Endothelial cell of umbilical vein (primary cell): ENCODE measurements around the gene SLC19A1. TPM values are rescaled to one million over a fixed set of nuclear protein-coding genes. Genes with fewer than 3 reads are reported as not detected.

ENCODE experiments used
- BruUV-seq: library from RNA; stranded (reverse); fragments of 400-500 nt; replicated peaks from 2 replicates; lab custom pipeline; 2021; lab: Mats Ljungman, UMichigan
- CTCF ChIA-PET: fragments of 300-600, 350-600 bp; sonication (Branson Sonifier 250); formaldehyde crosslinking; loops from one replicate; lab custom pipeline; 2021; ENCODE audit warnings: antibody characterized with exemption, inconsistent platforms; lab: Charles Lee
- POLR2A ChIA-PET: fragments of 300-600, 350-600 bp; sonication (Branson Sonifier 250); formaldehyde crosslinking; loops from one replicate; lab custom pipeline; 2021; ENCODE audit warnings: antibody characterized with exemption, inconsistent platforms; lab: Charles Lee
- DNase-seq: peaks from one replicate; pipeline ENCODE4 v3.0.0-alpha.2; 2011; ENCODE audit warnings: low read depth, low spot score
- FAIRE-seq: peaks from 2 replicates; lab custom pipeline; 2011; peaks lifted over from hg19 to GRCh38; lab: Jason Lieb, UNC
- H2AFZ ChIP-seq: 2 replicates; pipeline ENCODE4 v1.6.0; 2012; ENCODE audit warnings: low read depth, low read length, control low read depth, inconsistent platforms
- H3K27ac ChIP-seq: 2 replicates; pipeline ENCODE4 v1.5.1; 2011; ENCODE audit warnings: low read depth, mild to moderate bottlenecking, control low read depth, low read length, moderate library complexity; ENCODE audit not compliant: insufficient read depth
- H3K27me3 ChIP-seq, 2 experiments: 2 replicates each; pipeline versions ENCODE4 v1.6.0 to v1.6.1; 2011; ENCODE audit warnings: low read length in 2 of 2, mixed read lengths in 1 of 2; ENCODE audit not compliant: control insufficient read depth in 2 of 2, insufficient read depth in 2 of 2
- H3K36me3 ChIP-seq, 2 experiments: 2 replicates in 1 of 2; 3 replicates in 1 of 2; pipeline ENCODE4 v1.5.1; 2011; ENCODE audit warnings: low read length in 2 of 2, mild to moderate bottlenecking in 1 of 2, moderate library complexity in 1 of 2; ENCODE audit not compliant: control insufficient read depth in 2 of 2, insufficient read depth in 2 of 2; ENCODE audit errors: extremely low read depth in 1 of 2
- H3K4me1 ChIP-seq: 3 replicates; pipeline ENCODE4 v1.5.1; 2011; ENCODE audit warnings: mild to moderate bottlenecking, low read length; ENCODE audit not compliant: control insufficient read depth, insufficient read depth; ENCODE audit errors: extremely low read depth
- H3K4me2 ChIP-seq: 2 replicates; pipeline ENCODE4 v1.6.1; 2011; ENCODE audit warnings: low read length, control low read depth, mixed read lengths; ENCODE audit not compliant: insufficient read depth
- H3K4me3 ChIP-seq, 3 experiments: fragments of 200-600 bp in 1 of 3; sonication (generic), shearing (Covaris generic) in 1 of 3; replicated peaks in 1 of 3; 2 replicates each; pipeline ENCODE4 v1.5.1; 2011 to 2016; ENCODE audit warnings: control low read depth in 3 of 3, low read length in 3 of 3, mild to moderate bottlenecking in 2 of 3, inconsistent platforms in 1 of 3, low read depth in 1 of 3, moderate library complexity in 1 of 3; ENCODE audit not compliant: insufficient read depth in 1 of 3
- H3K79me2 ChIP-seq: 2 replicates; pipeline ENCODE4 v1.6.0; 2012; ENCODE audit warnings: low read length, inconsistent platforms; ENCODE audit not compliant: control insufficient read depth, insufficient read depth
- H3K9ac ChIP-seq: replicated peaks from 2 replicates; pipeline ENCODE3; 2011; ENCODE audit warnings: low read length, control low read depth; ENCODE audit not compliant: insufficient read depth; ENCODE audit errors: extremely low read depth
- H3K9me1 ChIP-seq: replicated peaks from 3 replicates; pipeline ENCODE4 v1.6.0; 2011; ENCODE audit warnings: mild to moderate bottlenecking, low read length; ENCODE audit not compliant: control insufficient read depth, insufficient read depth; ENCODE audit errors: extremely low read depth
- H3K9me3 ChIP-seq: replicated peaks from 2 replicates; pipeline ENCODE4 v1.5.1; 2012; ENCODE audit warnings: low read length, inconsistent platforms; ENCODE audit not compliant: control insufficient read depth, insufficient read depth
- H4K20me1 ChIP-seq: replicated peaks from 2 replicates; pipeline ENCODE3; 2011; ENCODE audit warnings: mild to moderate bottlenecking, low read length; ENCODE audit not compliant: control insufficient read depth, insufficient read depth; ENCODE audit errors: extremely low read depth
- CTCF ChIP-seq, 2 donors: IDR thresholded peaks; 1 replicate in 1 of 2; 2 replicates in 1 of 2; pipeline ENCODE4 v1.5.1; 2011; ENCODE audit warnings: low read length in 2 of 2, mild to moderate bottlenecking in 2 of 2, moderate library complexity in 2 of 2, control low read depth in 1 of 2, inconsistent platforms in 1 of 2, low read depth in 1 of 2; ENCODE audit not compliant: insufficient read depth in 1 of 2; ENCODE audit errors: extremely low read depth in 1 of 2
- EZH2 ChIP-seq: IDR thresholded peaks from 2 replicates; pipeline ENCODE4 v1.6.1; 2012; ENCODE audit warnings: borderline replicate concordance, low read depth, mild to moderate bottlenecking, moderate library complexity, low read length, inconsistent platforms; ENCODE audit not compliant: severe bottlenecking
- FOS ChIP-seq: IDR thresholded peaks from 2 replicates; pipeline ENCODE4 v1.6.1; 2011; ENCODE audit warnings: mild to moderate bottlenecking, low read length, moderate library complexity, borderline replicate concordance; ENCODE audit not compliant: insufficient read depth
- GATA2 ChIP-seq: IDR thresholded peaks from 2 replicates; pipeline ENCODE4 v1.7.0; 2011; ENCODE audit warnings: low read depth, mild to moderate bottlenecking, moderate library complexity, mixed read lengths, low read length; ENCODE audit not compliant: insufficient read length, insufficient read depth
- JUN ChIP-seq: IDR thresholded peaks from 2 replicates; pipeline ENCODE4 v1.6.1; 2011; ENCODE audit warnings: borderline replicate concordance, low read depth; ENCODE audit not compliant: insufficient read length, insufficient read depth
- MAX ChIP-seq: IDR thresholded peaks from 2 replicates; pipeline ENCODE4 v1.6.1; 2011; ENCODE audit not compliant: insufficient read depth, insufficient read length
- MYC ChIP-seq: IDR thresholded peaks from one replicate; pipeline ENCODE4 v1.6.1; 2011; ENCODE audit warnings: mild to moderate bottlenecking, low read depth, low read length
- POLR2A ChIP-seq: IDR thresholded peaks from 2 replicates; pipeline ENCODE4 v1.6.1; 2012; ENCODE audit warnings: low read depth, mild to moderate bottlenecking, control low read depth, low read length
- POLR2AphosphoS5 ChIP-seq: IDR thresholded peaks from 2 replicates; pipeline ENCODE4 v1.6.1; 2012; ENCODE audit warnings: low read depth, mild to moderate bottlenecking, control low read depth, low read length, moderate library complexity; ENCODE audit not compliant: insufficient read depth
- dilution Hi-C: fragments of 300-500 bp; cut with MboI; formaldehyde crosslinking; loops from one replicate; pipeline ENCODE4 v1.15.0; 2019; ENCODE audit warnings: low sequenced_read_pairs; ENCODE audit not compliant: extremely low pct_ligation_motif_present
- intact Hi-C: fragments of 100-400 bp; cut with micrococcal nuclease; formaldehyde crosslinking; loops from one replicate; pipeline ENCODE4 v1.10.0; 2022
- polyA plus RNA-seq, 4 experiments: library from polyadenylated mRNA; depleted of rRNA in 3 of 4; stranded (reverse) in 3 of 4; unstranded in 1 of 4; fragments of >200 nt; gene quantifications; 2 replicates each; pipeline versions ENCODE4 v1.2.1 to v1.2.3, GENCODE V29; 2011 to 2012; ENCODE audit warnings: missing spikeins in 1 of 4
- total RNA-seq: library from RNA; stranded (reverse); gene quantifications from 2 replicates; pipeline ENCODE4 v1.2.3, GENCODE V29; 2021

Gene SLC19A1
- total and polyA plus RNA-seq, 2 donors (not counting 3 experiments of a cell fraction or from before 2014, with no cell fraction given) = 36.3 to 54.6 TPM

GRCh38 chr21:45544449-45545235 lies 2.4 kb upstream of the SLC19A1 start:
- Histone ChIP-seq H3K4me1 (peaks cover 9% of the 10 kb centered on the region), H4K20me1 (no peaks in the 10 kb centered on the region), H2AFZ (no peak overlapping the region), H3K9me1 (no peaks in the 10 kb centered on the region), H3K9me3 (no peaks in the 10 kb centered on the region), H3K79me2 (peaks cover 21% of the 10 kb centered on the region), H3K4me3 (no peak overlapping the region), H3K27me3 (no peaks in the 10 kb centered on the region), H3K36me3 (no peaks in the 10 kb centered on the region), H3K27ac (no peak overlapping the region), H3K9ac (no peak overlapping the region), H3K4me2 (no peak overlapping the region)
- POLR2A ChIA-PET = no interaction called here
- no TSS peak for BruUV-seq
- intact Hi-C loops (no loop called here), dilution Hi-C loops (no loop called here)
- no peak for DNase-seq
- CTCF ChIA-PET = no interaction called here
- no peak for FAIRE-seq
- TF ChIP-seq POLR2A (no peak), MYC (no peak), JUN (no peak), FOS (no peak), EZH2 (no peak), CTCF (IDR thresholded peaks at IDR 0.05; ENCODE audit: extremely low read depth in 1 of 2, insufficient read depth in 1 of 2, low read depth in 1 of 2, low read length in 2 of 2) (no peak), MAX (no peak), GATA2 (no peak), POLR2AphosphoS5 (no peak)
